HepG2 (cell line): ENCODE measurements around the gene TOR4A. TPM values are rescaled to one million over a fixed set of nuclear protein-coding genes. Genes with fewer than 3 reads are reported as not detected.

Experiments used
- ELF4 ChIP-seq: sonication (generic); formaldehyde crosslinking; IDR thresholded peaks from 2 replicates; pipeline ENCODE4 v1.5.0; 2020; ENCODE audit warnings: missing genetic modification reagents, mild to moderate bottlenecking, moderate library complexity, borderline replicate concordance
- GABPA ChIP-seq, 2 experiments: IDR thresholded peaks; 2 replicates each; pipeline ENCODE4 v1.6.1; 2011 to 2016; ENCODE audit warnings: low read depth in 2 of 2, low read length in 1 of 2, missing biosample characterization in 1 of 2, missing genetic modification characterization in 1 of 2
- GATAD2A ChIP-seq: IDR thresholded peaks from 2 replicates; pipeline ENCODE4 v1.6.1; 2016
- HOXA5 ChIP-seq: sonication (generic); formaldehyde crosslinking; IDR thresholded peaks from 2 replicates; pipeline ENCODE4 v1.4.0; 2020; ENCODE audit warnings: missing genetic modification reagents
- IRX3 ChIP-seq: sonication (generic); formaldehyde crosslinking; IDR thresholded peaks from 2 replicates; pipeline ENCODE4 v1.8.1; 2023; ENCODE audit warnings: mild to moderate bottlenecking, low read depth, missing genetic modification reagents, borderline replicate concordance
- MBNL3 ChIP-seq: fragments of 250-450 bp; sonication (Bioruptor Pico); conservative IDR thresholded peaks from 2 replicates; pipeline ENCODE4 v1.8.0; 2022; ENCODE audit warnings: mild to moderate bottlenecking, inconsistent platforms
- NBN ChIP-seq: fragments of 450-650 bp; conservative IDR thresholded peaks from 2 replicates; pipeline ENCODE4 v1.6.1; 2017
- PLSCR1 ChIP-seq: sonication (generic); formaldehyde crosslinking; IDR thresholded peaks from 2 replicates; pipeline ENCODE4 v1.5.0; 2020; ENCODE audit warnings: missing genetic modification reagents, mild to moderate bottlenecking, borderline replicate concordance
- ZBTB26 ChIP-seq: IDR thresholded peaks from 2 replicates; pipeline ENCODE4 v1.6.1; 2016; ENCODE audit warnings: missing compliant biosample characterization, missing genetic modification reagents, borderline replicate concordance
- ZBTB39 ChIP-seq: sonication (generic); formaldehyde crosslinking; IDR thresholded peaks from 2 replicates; pipeline ENCODE4 v1.5.0; 2020; ENCODE audit warnings: missing genetic modification reagents
- ZHX1 ChIP-seq: sonication (generic); formaldehyde crosslinking; IDR thresholded peaks from 2 replicates; pipeline ENCODE4 v1.8.1; 2022; ENCODE audit warnings: low read depth, mild to moderate bottlenecking, missing genetic modification reagents
- ZNF430 ChIP-seq: sonication (generic); formaldehyde crosslinking; IDR thresholded peaks from 2 replicates; pipeline ENCODE4 v1.9.0; 2021; ENCODE audit warnings: mild to moderate bottlenecking, missing genetic modification reagents
- ZNF614 ChIP-seq: IDR thresholded peaks from 2 replicates; pipeline ENCODE4 v1.6.1; 2018; ENCODE audit warnings: missing biosample characterization, missing genetic modification reagents, inconsistent platforms, borderline replicate concordance
- ZNF629 ChIP-seq: sonication (generic); formaldehyde crosslinking; conservative IDR thresholded peaks from 2 replicates; pipeline ENCODE4 v1.5.0; 2020; ENCODE audit warnings: missing genetic modification reagents
- polyA plus RNA-seq, 8 experiments: library from polyadenylated mRNA; depleted of rRNA in 3 of 8; stranded (reverse) in 7 of 8; unstranded in 1 of 8; fragments of >200 nt; fragmentation: Illumina TruSeq in 4 of 8; extraction: Trizol in 4 of 8; gene quantifications; 2 replicates each; pipeline versions ENCODE4 v1.2.1 to v1.2.3, GENCODE V29; 2011 to 2016; ENCODE audit warnings: low read depth in 4 of 8, missing spikeins in 1 of 8, mixed read lengths in 1 of 8; ENCODE audit not compliant: insufficient read depth in 1 of 8
- total RNA-seq, 5 experiments: library from RNA; depleted of rRNA; stranded (reverse); fragments of >200 nt; fragmentation: Illumina TruSeq; extraction: Trizol; gene quantifications; 2 replicates each; pipeline ENCODE4 v1.2.3, GENCODE V29; 2016; ENCODE audit warnings: low read depth in 1 of 5
- TF ChIP-seq, protein P1 (sequence below): sonication (generic); formaldehyde crosslinking; IDR thresholded peaks from 2 replicates; pipeline ENCODE4 v1.5.1; 2020; ENCODE audit warnings: missing genetic modification reagents, mild to moderate bottlenecking, borderline replicate concordance
- TF ChIP-seq, protein P2 (sequence below): sonication (generic); formaldehyde crosslinking; IDR thresholded peaks from 2 replicates; pipeline ENCODE4 v1.4.0; 2020; ENCODE audit warnings: missing genetic modification reagents, borderline replicate concordance

The TOR4A gene
- total and polyA plus RNA-seq, 2 of the 13 experiments (the other 11 are each of a cell fraction or from before 2014, with no cell fraction given) = 11.1 to 14.2 TPM

GRCh38 chr9:137241490-137242268, 35.8 kb upstream of the TOR4A start (continued):
- TF ChIP-seq GABPA (IDR thresholded peaks at IDR 0.05; ENCODE audit: low read depth, low read length) (no peak), GABPA (CRISPR knock-in tag; IDR thresholded peaks at IDR 0.05; ENCODE audit: low read depth) (no peak), ZNF614 (no peak), ZBTB26 (CRISPR knock-in tag) (no peak), ZNF629 (CRISPR knock-in tag) (no peak), HOXA5 (CRISPR knock-in tag) (peak; percentile 73; the same call in 1 of the 2 replicates), ZHX1 (0 out of 2 replicates have a peak, but pooled peaks have one; percentile 19), ELF4 (no peak), MBNL3 (CRISPR knock-in tag) (no peak), ZBTB39 (0 out of 2 replicates have a peak, but pooled peaks have one; percentile 57), GATAD2A (no peak; the same call in none of the 2 replicates), PLSCR1 (CRISPR knock-in tag) (no peak), ZNF430 (CRISPR knock-in tag) (peak; percentile 55), IRX3 (CRISPR knock-in tag) (no peak; the same call in 1 of the 2 replicates), NBN (no peak)
- TF ChIP-seq, protein P1, sequence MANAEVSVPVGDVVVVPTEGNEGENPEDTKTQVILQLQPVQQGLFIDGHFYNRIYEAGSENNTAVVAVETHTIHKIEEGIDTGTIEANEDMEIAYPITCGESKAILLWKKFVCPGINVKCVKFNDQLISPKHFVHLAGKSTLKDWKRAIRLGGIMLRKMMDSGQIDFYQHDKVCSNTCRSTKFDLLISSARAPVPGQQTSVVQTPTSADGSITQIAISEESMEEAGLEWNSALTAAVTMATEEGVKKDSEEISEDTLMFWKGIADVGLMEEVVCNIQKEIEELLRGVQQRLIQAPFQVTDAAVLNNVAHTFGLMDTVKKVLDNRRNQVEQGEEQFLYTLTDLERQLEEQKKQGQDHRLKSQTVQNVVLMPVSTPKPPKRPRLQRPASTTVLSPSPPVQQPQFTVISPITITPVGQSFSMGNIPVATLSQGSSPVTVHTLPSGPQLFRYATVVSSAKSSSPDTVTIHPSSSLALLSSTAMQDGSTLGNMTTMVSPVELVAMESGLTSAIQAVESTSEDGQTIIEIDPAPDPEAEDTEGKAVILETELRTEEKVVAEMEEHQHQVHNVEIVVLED (CRISPR knock-in tag) = peak; percentile 51; the same call in 1 of the 2 replicates
- TF ChIP-seq, protein P2, sequence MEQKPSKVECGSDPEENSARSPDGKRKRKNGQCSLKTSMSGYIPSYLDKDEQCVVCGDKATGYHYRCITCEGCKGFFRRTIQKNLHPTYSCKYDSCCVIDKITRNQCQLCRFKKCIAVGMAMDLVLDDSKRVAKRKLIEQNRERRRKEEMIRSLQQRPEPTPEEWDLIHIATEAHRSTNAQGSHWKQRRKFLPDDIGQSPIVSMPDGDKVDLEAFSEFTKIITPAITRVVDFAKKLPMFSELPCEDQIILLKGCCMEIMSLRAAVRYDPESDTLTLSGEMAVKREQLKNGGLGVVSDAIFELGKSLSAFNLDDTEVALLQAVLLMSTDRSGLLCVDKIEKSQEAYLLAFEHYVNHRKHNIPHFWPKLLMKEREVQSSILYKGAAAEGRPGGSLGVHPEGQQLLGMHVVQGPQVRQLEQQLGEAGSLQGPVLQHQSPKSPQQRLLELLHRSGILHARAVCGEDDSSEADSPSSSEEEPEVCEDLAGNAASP (CRISPR knock-in tag) = peak; percentile 49; the same call in 1 of the 2 replicates
